Stimulated activated CD8-positive, alpha-beta memory T cell treated with anti-CD3 and anti-CD28 coated beads, Interleukin-15, amount 100 ng/mL, for 24 hours (primary cell): ENCODE data around the gene UNC50.

Experiments
- DNase-seq: peaks from one replicate; pipeline ENCODE4 v3.0.0-alpha.2; 2020; ENCODE audit warnings: low read depth

Gene UNC50

DNA sequence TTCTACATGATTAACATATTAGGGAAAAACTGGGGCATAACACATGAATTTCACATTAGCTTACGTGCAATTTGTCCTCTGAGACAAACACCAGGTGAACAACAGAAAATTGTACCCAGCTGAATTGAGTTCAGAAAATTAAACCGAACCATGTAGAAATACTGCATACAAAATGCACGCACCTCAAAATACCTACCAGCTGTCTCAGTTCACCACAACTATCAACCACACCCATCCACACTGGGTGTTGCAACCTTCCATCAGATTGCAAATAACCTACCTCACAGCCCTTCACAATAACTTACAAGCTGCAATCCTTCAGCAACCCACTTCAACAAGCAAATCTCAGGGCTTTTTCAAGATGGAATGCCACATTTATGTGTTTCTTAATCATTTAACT is 55.9 kb downstream of the UNC50 start:
- DNase-seq: no peak

DNA sequence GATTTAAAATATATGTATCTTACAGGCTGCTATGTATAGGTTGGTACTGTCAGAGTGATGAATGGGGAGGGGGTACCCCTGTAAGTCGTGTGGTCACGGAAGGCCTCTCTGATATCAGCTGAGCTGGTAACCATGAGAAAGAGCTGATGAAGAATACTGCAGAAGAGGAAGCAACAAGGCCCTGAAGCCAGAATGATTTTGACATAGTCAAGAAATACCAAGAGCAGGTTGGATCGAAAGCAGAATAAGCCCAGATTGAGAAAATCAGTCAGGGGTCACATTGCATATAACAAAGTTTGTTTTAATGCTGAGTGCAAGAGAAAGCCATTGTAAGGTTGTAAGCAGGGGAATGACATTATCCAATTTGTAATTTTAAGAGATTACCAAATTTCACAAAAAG is 57.3 kb downstream of the UNC50 start:
- DNase-seq: no peak
